Lower leg skin (tissue), 4 donors: Measurements from ENCODE around the gene ZMIZ2. TPM values are rescaled to one million over a fixed set of nuclear protein-coding genes. Genes with fewer than 3 reads are reported as not detected.
"Not testable (repeated sequence)": the region's sequence is repeated elsewhere in the genome, so short reads cannot be mapped to it uniquely, and the experiment has no call there.

Experiments
- DNase-seq, 2 donors: peaks; one replicate each; pipeline ENCODE4 v3.0.0-alpha.2; 2019; ENCODE audit warnings: low spot score in 2 of 2
- H3K4me3 ChIP-seq: fragments of 200-600 bp; sonication (generic); 2 replicates; pipeline ENCODE4 v1.5.1; 2017; ENCODE audit warnings: mild to moderate bottlenecking, low read depth; ENCODE audit not compliant: poor library complexity, severe bottlenecking
- CTCF ChIP-seq, 3 donors: fragments of 450-650 bp; IDR thresholded peaks; one replicate each; pipeline ENCODE4 v1.5.1; 2016; ENCODE audit warnings: antibody characterized with exemption in 3 of 3, mild to moderate bottlenecking in 3 of 3, moderate library complexity in 2 of 3
- POLR2A ChIP-seq, 2 donors: fragments of 450-650 bp; IDR thresholded peaks; one replicate each; pipeline ENCODE4 v1.6.1; 2016 to 2017; ENCODE audit warnings: antibody characterized with exemption in 2 of 2, mild to moderate bottlenecking in 1 of 2, moderate library complexity in 1 of 2
- WGBS, 2 donors: methylation state at CpG; one replicate each; pipeline ENCODE4 v1.1.5; 2018; 5-methylcytosine and 5-hydroxymethylcytosine counted together
- intact Hi-C: fragments of 100-400 bp; cut with DNase I; formaldehyde crosslinking; loops from one replicate; pipeline ENCODE4 v1.15.0; 2023; ENCODE audit warnings: low total_unique reads
- total RNA-seq, 4 donors: library from RNA; depleted of rRNA; stranded (reverse); fragments of >200 nt; gene quantifications; one replicate each; pipeline ENCODE4 v1.1.0, GENCODE V29; 2016

Gene ZMIZ2
- total RNA-seq, 4 donors from 2014 or later: 21.1 to 36.0 (median 24.7) TPM

- no peak for DNase-seq
- 70 to 72% methylated on average over 6 of the region's 6 CpGs for WGBS, 2 donors
- intact Hi-C loops: no loop called here
- TF ChIP-seq POLR2A (IDR thresholded peaks at IDR 0.05): no peak
- TF ChIP-seq CTCF (IDR thresholded peaks at IDR 0.05): no peak
- H3K4me3 ChIP-seq: no peak overlapping the region
Measured at GRCh38 chr7:44772440-44772839, 23.8 kb downstream of the ZMIZ2 start.

- intact Hi-C loops: no loop called here
- WGBS, 2 donors: 79 to 85% methylated on average over 10 of the region's 10 CpGs
- TF ChIP-seq CTCF (IDR thresholded peaks at IDR 0.05) (no peak), POLR2A (IDR thresholded peaks at IDR 0.05) (no peak)
- no peak for DNase-seq
- H3K4me3 ChIP-seq: no peak overlapping the region
Measured at GRCh38 chr7:44772867-44773266, 24.2 kb downstream of the ZMIZ2 start.

GRCh38 chr7:44774486-44774885 lies 25.8 kb downstream of the ZMIZ2 start:
- DNase-seq, intact Hi-C loops, H3K4me3 ChIP-seq: not testable (repeated sequence)
- 73 to 78% methylated on average over 3 of the region's 3 CpGs for WGBS, 2 donors

- DNase-seq: no peak
- no peak overlapping the region for H3K4me3 ChIP-seq
- intact Hi-C loops: no loop called here
- 87 to 89% methylated on average over 6 of the region's 6 CpGs for WGBS, 2 donors
- TF ChIP-seq POLR2A (IDR thresholded peaks at IDR 0.05) (no peak), CTCF (IDR thresholded peaks at IDR 0.05) (no peak)
Measured at GRCh38 chr7:44775383-44776107, 26.9 kb downstream of the ZMIZ2 start.

- no peak for DNase-seq
- WGBS, 2 donors: 54 to 56% methylated on average over 3 of the region's 3 CpGs
- intact Hi-C loops: no loop called here
- TF ChIP-seq CTCF (IDR thresholded peaks at IDR 0.05): no peak
- no peak for TF ChIP-seq POLR2A (IDR thresholded peaks at IDR 0.05)
- no peak overlapping the region for H3K4me3 ChIP-seq
Measured at GRCh38 chr7:44776211-44776610, 27.6 kb downstream of the ZMIZ2 start.

- TF ChIP-seq CTCF (IDR thresholded peaks at IDR 0.05): no peak
- no peak for DNase-seq
- intact Hi-C loops: no loop called here
- WGBS, 2 donors: 92 to 100% methylated on average over 1 of the region's 1 CpG
- no peak overlapping the region for H3K4me3 ChIP-seq
Measured at GRCh38 chr7:44782460-44782859, 33.8 kb downstream of the ZMIZ2 start.
